ENCODE results near the gene MXRA8. TPM values are rescaled to one million over a fixed set of nuclear protein-coding genes. Genes with fewer than 3 reads are reported as not detected.
A peak's percentile ranks its signal among the peaks of the same experiment; 100 is the strongest.
"Not testable (repeated sequence)": the region's sequence is repeated elsewhere in the genome, so short reads cannot be mapped to it uniquely, and the experiment has no call there.

MXRA8 gene
- total and polyA plus RNA-seq, 8 donors, result 78.3 to 151 (median 136) TPM

- H3K27ac ChIP-seq, result no peak overlapping the region
- H3K27me3 ChIP-seq, result no peaks in the 10 kb centered on the region
- peak in 1 of 4 donors; percentile 70 for DNase-seq
- intact Hi-C loops (cut with DNase I), result no loop called here
- TF ChIP-seq CTCF (IDR thresholded peaks at IDR 0.05), result no peak
- H3K4me3 ChIP-seq, result no peak overlapping the region
- no peak for ATAC-seq
- peaks cover 18 to 46% of the 10 kb centered on the region in 2 donors for H3K4me1 ChIP-seq
- H3K36me3 ChIP-seq, result peaks cover 0 to 14% of the 10 kb centered on the region in 2 donors
- peaks cover 0 to 3% of the 10 kb centered on the region in 2 donors for H3K9me3 ChIP-seq
These were observed 13.0 kb upstream of the MXRA8 start for GRCh38 chr1:1371364-1371745.

GRCh38 chr1:1370771-1371300, 12.5 kb upstream of the MXRA8 start:
- no peaks in the 10 kb centered on the region for H3K27me3 ChIP-seq
- H3K36me3 ChIP-seq, result peaks cover 0 to 14% of the 10 kb centered on the region in 2 donors
- TF ChIP-seq CTCF (IDR thresholded peaks at IDR 0.05), result no peak
- H3K4me1 ChIP-seq, result peaks cover 18 to 40% of the 10 kb centered on the region in 2 donors
- H3K9me3 ChIP-seq, result peaks cover 0 to 3% of the 10 kb centered on the region in 2 donors
- intact Hi-C loops (cut with DNase I), result no loop called here
- no peak overlapping the region for H3K4me3 ChIP-seq
- no peak for ATAC-seq
- no peak overlapping the region for H3K27ac ChIP-seq
- DNase-seq, result peak in 1 of 4 donors; percentile 61

- H3K4me1 ChIP-seq, result peaks cover 18 to 38% of the 10 kb centered on the region in 2 donors
- ATAC-seq; H3K27ac ChIP-seq; H3K9me3 ChIP-seq; intact Hi-C loops (cut with DNase I); H3K4me3 ChIP-seq; H3K27me3 ChIP-seq: not testable (repeated sequence)
- DNase-seq, result peak in 1 of 4 donors; percentile 38
- H3K36me3 ChIP-seq, result peaks cover 0 to 14% of the 10 kb centered on the region in 2 donors
These were observed 11.7 kb upstream of the MXRA8 start for GRCh38 chr1:1370094-1370493.

- Histone ChIP-seq H3K4me3 (no peak overlapping the region), H3K36me3 (no peaks in the 10 kb centered on the region), H3K9me3 (peaks cover 0 to 3% of the 10 kb centered on the region in 2 donors), H3K27ac (no peak overlapping the region), H3K4me1 (peaks cover 7 to 16% of the 10 kb centered on the region in 2 donors), H3K27me3 (peaks cover 0 to 9% of the 10 kb centered on the region in 2 donors)
- TF ChIP-seq CTCF (IDR thresholded peaks at IDR 0.05), result no peak
- no peak for DNase-seq
- no peak for ATAC-seq
- intact Hi-C loops (cut with DNase I), result no loop called here
These were observed 9.0 kb upstream of the MXRA8 start for GRCh38 chr1:1367315-1367714.

- H3K4me1 ChIP-seq, result peaks cover 1 to 9% of the 10 kb centered on the region in 2 donors
- H3K36me3 ChIP-seq, result no peaks in the 10 kb centered on the region
- no peak for TF ChIP-seq CTCF (IDR thresholded peaks at IDR 0.05)
- peaks cover 0 to 15% of the 10 kb centered on the region in 2 donors for H3K27me3 ChIP-seq
- no peak overlapping the region for H3K4me3 ChIP-seq
- H3K27ac ChIP-seq, result no peak overlapping the region
- ATAC-seq, result no peak
- intact Hi-C loops (cut with DNase I), result no loop called here
- DNase-seq, result no peak
- H3K9me3 ChIP-seq, result peaks cover 0 to 3% of the 10 kb centered on the region in 2 donors
These were observed 8.3 kb upstream of the MXRA8 start for GRCh38 chr1:1366699-1367066.
